ENCODE measurements around the gene CDH8. TPM values are rescaled to one million over a fixed set of nuclear protein-coding genes. Genes with fewer than 3 reads are reported as not detected.
"Not testable (repeated sequence)": the region's sequence is repeated elsewhere in the genome, so short reads cannot be mapped to it uniquely, and the experiment has no call there.

The CDH8 gene
- total RNA-seq, 4 donors from 2014 or later, result 0.13 to 0.57 (median 0.24) TPM

- 93 to 98% methylated on average over 3 of the region's 3 CpGs for WGBS, 2 donors
- no peak for DNase-seq (ENCODE audit: low spot score in 2 of 2)
- no peak overlapping the region for H3K4me3 ChIP-seq (ENCODE audit: low read depth, poor library complexity, severe bottlenecking)
- no peak for TF ChIP-seq POLR2A (IDR thresholded peaks at IDR 0.05)
- no peak for TF ChIP-seq CTCF (IDR thresholded peaks at IDR 0.05)
- intact Hi-C loops (cut with DNase I; ENCODE audit: low total_unique reads), result no loop called here
Measured at GRCh38 chr16:61807551-61807950, 228.7 kb downstream of the CDH8 start.

DNA sequence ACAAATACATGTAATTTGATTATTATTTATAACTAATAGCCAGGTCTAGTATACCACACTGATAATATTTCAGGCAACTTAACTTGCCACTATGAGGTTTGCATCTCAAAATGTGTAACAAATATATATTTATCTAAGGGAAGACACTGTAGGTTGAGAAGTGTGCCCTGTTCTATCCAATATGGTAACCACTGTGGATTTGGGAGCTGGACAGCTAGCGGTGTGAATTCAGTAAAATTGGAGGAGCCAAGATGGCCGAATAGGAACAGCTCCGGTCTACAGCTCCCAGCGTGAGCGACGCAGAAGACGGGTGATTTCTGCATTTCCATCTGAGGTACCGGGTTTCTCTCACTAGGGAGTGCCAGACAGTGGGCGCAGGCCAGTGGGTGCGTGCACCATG lies 235.0 kb downstream of the CDH8 start:
- DNase-seq (ENCODE audit: low spot score in 2 of 2); H3K4me3 ChIP-seq (ENCODE audit: low read depth, poor library complexity, severe bottlenecking); intact Hi-C loops (cut with DNase I; ENCODE audit: low total_unique reads): not testable (repeated sequence)
- WGBS, 2 donors, result 96% methylated on average over 7 of the region's 10 CpGs

DNA sequence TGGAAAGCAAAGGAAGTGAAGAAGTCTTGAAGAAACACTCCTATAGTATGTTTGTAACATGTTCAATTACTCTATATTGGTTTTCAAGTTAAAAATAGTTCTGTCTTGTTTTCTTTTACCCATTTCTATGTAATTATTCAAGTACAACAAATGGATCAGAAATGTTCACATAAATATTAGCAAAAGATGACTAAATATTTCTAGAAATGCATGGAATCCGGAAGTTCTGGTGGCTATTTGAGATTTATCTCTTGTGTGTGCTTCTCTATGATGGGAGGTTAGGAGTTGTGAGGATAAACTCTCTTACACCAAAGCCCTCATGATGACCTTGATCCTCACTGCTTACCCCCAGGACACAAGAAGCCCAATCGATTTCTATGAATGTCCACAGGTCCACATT lies 237.5 kb downstream of the CDH8 start:
- TF ChIP-seq POLR2A (IDR thresholded peaks at IDR 0.05) (no peak), CTCF (IDR thresholded peaks at IDR 0.05) (no peak)

DNA sequence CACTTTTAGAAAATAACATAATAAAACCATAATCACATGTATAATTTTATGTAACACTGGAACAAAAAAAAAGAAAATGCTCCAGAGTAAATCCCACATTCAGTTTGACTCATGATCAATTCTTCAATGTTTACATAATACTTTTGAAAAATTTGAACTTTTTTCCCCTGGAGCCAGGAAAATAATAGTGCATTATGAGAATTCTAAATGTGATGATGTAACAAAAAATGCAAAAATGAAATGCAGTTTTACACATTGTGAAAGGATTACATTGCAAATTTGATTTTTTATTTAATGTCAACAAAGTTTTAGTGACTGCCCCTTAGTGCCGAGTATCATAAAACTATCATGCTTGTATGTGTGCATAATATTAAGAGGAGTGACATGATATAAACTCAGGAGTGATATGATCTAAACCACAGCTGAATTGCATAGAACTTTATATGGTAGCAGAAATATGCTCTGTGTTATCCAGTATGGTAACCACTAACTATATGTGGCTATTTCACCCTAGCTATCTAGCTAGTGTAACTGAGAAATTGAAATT lies 238.2 kb downstream of the CDH8 start:
- WGBS, 2 donors, result 51 to 53% methylated on average over 1 of the region's 1 CpG
- H3K4me3 ChIP-seq (ENCODE audit: low read depth, poor library complexity, severe bottlenecking), result no peak overlapping the region
- DNase-seq (ENCODE audit: low spot score in 2 of 2), result no peak
- intact Hi-C loops (cut with DNase I; ENCODE audit: low total_unique reads), result no loop called here
- TF ChIP-seq POLR2A (IDR thresholded peaks at IDR 0.05) (no peak), CTCF (IDR thresholded peaks at IDR 0.05) (no peak)

More for the DNA sequence above, 237.5 kb downstream of the CDH8 start:
- WGBS, 2 donors, result 53 to 72% methylated on average over 2 of the region's 2 CpGs
- H3K4me3 ChIP-seq (ENCODE audit: low read depth, poor library complexity, severe bottlenecking), result no peak overlapping the region
- no peak for DNase-seq (ENCODE audit: low spot score in 2 of 2)
- intact Hi-C loops (cut with DNase I; ENCODE audit: low total_unique reads), result no loop called here

DNA sequence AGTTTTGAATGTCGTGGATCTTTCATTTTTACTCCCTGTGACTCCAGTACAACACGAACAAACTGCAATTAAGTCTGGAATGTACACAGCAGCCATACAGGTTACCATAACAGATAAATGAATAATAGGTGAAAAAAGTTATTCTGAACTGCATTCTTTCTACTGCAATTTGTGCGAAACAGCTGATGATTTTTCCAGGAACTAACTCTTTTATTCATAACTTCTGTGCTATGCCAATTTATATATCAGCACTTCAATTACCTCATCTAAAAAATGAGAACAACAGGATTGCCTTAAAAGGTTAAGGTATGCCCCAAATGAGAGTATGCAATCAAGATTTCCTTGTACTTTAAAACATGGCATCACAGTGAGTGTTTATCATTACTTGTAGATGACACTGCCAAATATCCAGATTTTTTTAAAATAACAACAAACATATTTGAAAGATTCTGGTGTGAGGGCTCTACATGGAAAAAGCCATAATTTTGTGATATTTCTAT lies 238.9 kb downstream of the CDH8 start:
- WGBS, 2 donors, result 55 to 65% methylated on average over 3 of the region's 3 CpGs
- H3K4me3 ChIP-seq (ENCODE audit: low read depth, poor library complexity, severe bottlenecking), result no peak overlapping the region
- intact Hi-C loops (cut with DNase I; ENCODE audit: low total_unique reads), result no loop called here
- no peak for DNase-seq (ENCODE audit: low spot score in 2 of 2)
- TF ChIP-seq CTCF (IDR thresholded peaks at IDR 0.05) (no peak), POLR2A (IDR thresholded peaks at IDR 0.05) (no peak)

DNA sequence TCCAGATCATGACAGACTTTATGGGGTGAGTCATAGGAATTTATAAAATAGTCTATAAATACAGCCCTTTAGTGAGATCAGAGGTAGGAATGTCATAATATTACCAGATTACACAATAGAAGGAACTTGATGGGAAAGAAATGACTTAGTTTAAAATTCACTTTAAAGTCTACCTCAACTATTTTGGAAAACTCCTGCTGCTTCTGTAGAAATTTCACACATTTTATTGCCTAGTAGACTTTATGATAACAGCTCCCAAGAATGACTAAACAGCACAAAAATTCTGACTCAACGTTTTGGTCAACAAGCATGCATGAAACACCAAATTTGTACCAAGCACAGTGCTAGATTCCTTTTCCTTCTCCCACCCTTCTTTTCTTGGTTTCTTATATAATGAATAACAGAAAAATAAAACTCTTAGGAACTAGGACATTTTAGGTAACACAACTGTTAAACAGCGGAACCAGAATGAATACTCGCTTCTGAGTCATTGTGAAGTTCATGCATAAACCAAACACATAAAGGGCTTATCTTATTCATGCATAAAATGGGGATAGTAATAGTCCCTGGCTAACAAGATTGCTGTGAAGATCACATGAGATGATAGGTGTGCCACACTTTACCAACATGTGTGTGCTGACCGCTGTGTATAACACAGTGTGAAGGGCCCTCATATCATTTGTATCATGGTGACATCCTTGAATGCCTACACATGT lies 243.9 kb downstream of the CDH8 start:
- intact Hi-C loops (cut with DNase I; ENCODE audit: low total_unique reads), result no loop called here
- no peak overlapping the region for H3K4me3 ChIP-seq (ENCODE audit: low read depth, poor library complexity, severe bottlenecking)
- 65 to 67% methylated on average over 4 of the region's 4 CpGs for WGBS, 2 donors
- no peak for DNase-seq (ENCODE audit: low spot score in 2 of 2)
- TF ChIP-seq POLR2A (IDR thresholded peaks at IDR 0.05), result no peak
- TF ChIP-seq CTCF (IDR thresholded peaks at IDR 0.05), result no peak
